ENCODE results near the gene TRIM45. TPM values are rescaled to one million over a fixed set of nuclear protein-coding genes. Genes with fewer than 3 reads are reported as not detected.

TRIM45 gene
- total RNA-seq, 1 experiment from 2014 or later = 3.0 TPM

Other genes starting within 250 kb of the TRIM45 start
- 35.6 and 56.6 TPM in 2 replicates for gene PTGFRN, start 211.8 kb downstream of the TRIM45 start, total RNA-seq (2014; rRNA removed; shearing (Covaris generic); ENCODE audit: low replicate concordance)
- gene CD101, start 120.0 kb downstream of the TRIM45 start, total RNA-seq (2014; rRNA removed; shearing (Covaris generic); ENCODE audit: low replicate concordance) = 0.35 and 0.63 TPM in 2 replicates
- 21.1 and 26.5 TPM in 2 replicates for gene TTF2, start 61.4 kb downstream of the TRIM45 start, total RNA-seq (2014; rRNA removed; shearing (Covaris generic); ENCODE audit: low replicate concordance)
- gene VTCN1, start 89.2 kb upstream of the TRIM45 start, total RNA-seq (2014; rRNA removed; shearing (Covaris generic); ENCODE audit: low replicate concordance) = 0.82 TPM in 1 of 2 replicates, not detected in the other
- 22.0 and 22.9 TPM in 2 replicates for gene MAN1A2, start 245.7 kb upstream of the TRIM45 start, total RNA-seq (2014; rRNA removed; shearing (Covaris generic); ENCODE audit: low replicate concordance)